NCI-H2107 treated with DMSO at 0.1 percent for 48 hours (cell line): ENCODE data around the gene KRT76.

ENCODE experiments used
- DNase-seq: peaks from one replicate; lab custom pipeline; 2025; ENCODE audit not compliant: unreplicated experiment; lab: John Stamatoyannopoulos, UW

Gene KRT76

GRCh38 chr12:52813885-52814709 lies 37.0 kb upstream of the KRT76 start, which contains the start of gene KRT4:
TSS of gene KRT4 (minus strand) at chr12:52814116. CDS start at chr12:52814058, 58 bp downstream.
- DNase-seq: no peak

- no peak for DNase-seq
Measured at GRCh38 chr12:52813203-52813819, 36.2 kb upstream of the KRT76 start.

- no peak for DNase-seq
Measured at GRCh38 chr12:52812749-52813148, 35.6 kb upstream of the KRT76 start.

GRCh38 chr12:52812073-52812400 lies 34.9 kb upstream of the KRT76 start:
- no peak for DNase-seq

- DNase-seq: no peak
Measured at GRCh38 chr12:52811191-52812072, 34.3 kb upstream of the KRT76 start.

- no peak for DNase-seq
Measured at GRCh38 chr12:52810554-52810953, 33.4 kb upstream of the KRT76 start.

- no peak for DNase-seq
Measured at GRCh38 chr12:52809166-52809565, 32.0 kb upstream of the KRT76 start.

GRCh38 chr12:52808573-52809160 lies 31.5 kb upstream of the KRT76 start:
- no peak for DNase-seq

- DNase-seq: no peak
Measured at GRCh38 chr12:52807544-52808470, 30.7 kb upstream of the KRT76 start.

GRCh38 chr12:52806821-52807543 lies 29.8 kb upstream of the KRT76 start:
- DNase-seq: no peak

GRCh38 chr12:52806169-52806811 lies 29.1 kb upstream of the KRT76 start:
- DNase-seq: no peak

GRCh38 chr12:52805739-52806138 lies 28.6 kb upstream of the KRT76 start:
- no peak for DNase-seq

GRCh38 chr12:52805000-52805399 lies 27.9 kb upstream of the KRT76 start:
- DNase-seq: no peak

- no peak for DNase-seq
Measured at GRCh38 chr12:52802442-52802841, 25.3 kb upstream of the KRT76 start.

GRCh38 chr12:52801773-52802172 lies 24.6 kb upstream of the KRT76 start:
- no peak for DNase-seq

- no peak for DNase-seq
Measured at GRCh38 chr12:52800259-52800917, 23.2 kb upstream of the KRT76 start.

- DNase-seq: no peak
Measured at GRCh38 chr12:52799505-52800211, 22.5 kb upstream of the KRT76 start.
